GDM1 (cell line): Measurements from ENCODE around the gene ALKBH5.

Experiments
- DNase-seq: peaks from one replicate; lab custom pipeline; 2025; lab: John Stamatoyannopoulos, UW

The ALKBH5 gene

GRCh38 chr17:18158022-18158600, 25.5 kb upstream of the ALKBH5 start:
- DNase-seq: no peak

GRCh38 chr17:18159551-18160120, 24.0 kb upstream of the ALKBH5 start:
- no peak for DNase-seq

GRCh38 chr17:18160128-18160856, 23.3 kb upstream of the ALKBH5 start:
- no peak for DNase-seq

GRCh38 chr17:18161207-18162145, 22.2 kb upstream of the ALKBH5 start:
- DNase-seq: no peak

GRCh38 chr17:18163547-18163946, 20.1 kb upstream of the ALKBH5 start:
- no peak for DNase-seq

- DNase-seq: no peak
Measured at GRCh38 chr17:18166894-18167293, 16.7 kb upstream of the ALKBH5 start.

- no peak for DNase-seq
Measured at GRCh38 chr17:18167421-18167820, 16.2 kb upstream of the ALKBH5 start.

- no peak for DNase-seq
Measured at GRCh38 chr17:18172531-18173278, 10.9 kb upstream of the ALKBH5 start.

- DNase-seq: no peak
Measured at GRCh38 chr17:18173740-18174139, 9.9 kb upstream of the ALKBH5 start.

GRCh38 chr17:18176176-18176575, 7.5 kb upstream of the ALKBH5 start:
- peak; percentile 29 for DNase-seq

GRCh38 chr17:18177133-18177532, 6.5 kb upstream of the ALKBH5 start:
- no peak for DNase-seq

- DNase-seq: no peak
Measured at GRCh38 chr17:18177722-18178121, 5.9 kb upstream of the ALKBH5 start.

GRCh38 chr17:18179196-18179595, 4.4 kb upstream of the ALKBH5 start:
- DNase-seq: no peak

GRCh38 chr17:18179804-18180203, 3.8 kb upstream of the ALKBH5 start:
- DNase-seq: no peak

GRCh38 chr17:18181358-18181757, 2.3 kb upstream of the ALKBH5 start:
- DNase-seq: no peak

- no peak for DNase-seq
Measured at GRCh38 chr17:18182110-18182977, 1.3 kb upstream of the ALKBH5 start.

- peak; percentile 89 for DNase-seq
Measured at GRCh38 chr17:18182978-18183333, 672 bp upstream of the ALKBH5 start.

GRCh38 chr17:18184143-18185031, 759 bp downstream of the ALKBH5 start:
- DNase-seq: no peak

GRCh38 chr17:18185391-18185790, 1.8 kb downstream of the ALKBH5 start:
- DNase-seq: no peak
